SU-DHL-6 (cell line): ENCODE data around the gene EFCAB6.

Source experiments
- H2AFZ ChIP-seq: fragments of 200-600 bp; sonication (generic); 2 replicates; pipeline ENCODE4 v1.6.1; 2014; ENCODE audit warnings: low read depth, mild to moderate bottlenecking, moderate library complexity, mixed read lengths, antibody characterized with exemption, low read length; ENCODE audit not compliant: severe bottlenecking
- H3F3A ChIP-seq: fragments of 200-600 bp; shearing (Covaris generic); 2 replicates; pipeline ENCODE4 v1.6.0; 2016; ENCODE audit warnings: antibody characterized with exemption, mild to moderate bottlenecking; ENCODE audit not compliant: insufficient read depth
- H3K27ac ChIP-seq: fragments of 200-600 bp; sonication (generic); 2 replicates; pipeline ENCODE4 v1.5.1; 2016; ENCODE audit warnings: low read depth, mild to moderate bottlenecking, low read length, moderate library complexity, mixed read lengths
- H3K27me3 ChIP-seq: fragments of 200-600 bp; sonication (generic), shearing (Covaris generic); 2 replicates; pipeline ENCODE4 v1.6.0; 2014; ENCODE audit warnings: mild to moderate bottlenecking, low read length
- H3K36me3 ChIP-seq: fragments of 200-600 bp; sonication (generic); 2 replicates; pipeline ENCODE4 v1.6.1; 2014; ENCODE audit warnings: mild to moderate bottlenecking, low read length, mixed read lengths
- H3K4me2 ChIP-seq: fragments of 300-600, 200-600 bp; shearing (Covaris generic), sonication (generic); 2 replicates; pipeline ENCODE4 v1.6.0; 2014; ENCODE audit warnings: low read length, low read depth, mild to moderate bottlenecking; ENCODE audit not compliant: poor library complexity, severe bottlenecking
- H3K4me3 ChIP-seq: fragments of 200-600 bp; sonication (generic); 2 replicates; pipeline ENCODE4 v1.5.1; 2014; ENCODE audit warnings: antibody characterized with exemption, low read length, mild to moderate bottlenecking, mixed read lengths; ENCODE audit not compliant: insufficient read depth, poor library complexity, severe bottlenecking
- H3K79me2 ChIP-seq: fragments of 200-600 bp; sonication (generic); 2 replicates; pipeline ENCODE4 v1.6.1; 2014; ENCODE audit warnings: mild to moderate bottlenecking, low read length, moderate library complexity; ENCODE audit not compliant: insufficient read depth
- H3K9ac ChIP-seq: fragments of 200-600 bp; sonication (generic); 2 replicates; pipeline ENCODE4 v1.7.0; 2014; ENCODE audit warnings: mild to moderate bottlenecking, low read length
- H3K9me2 ChIP-seq: fragments of 200-600 bp; sonication (generic); replicated peaks from 2 replicates; pipeline ENCODE4 v1.6.1; 2014; ENCODE audit warnings: low read length; ENCODE audit not compliant: insufficient read depth
- H3K9me3 ChIP-seq: fragments of 200-600 bp; sonication (generic); 2 replicates; pipeline ENCODE4 v1.6.1; 2014; ENCODE audit warnings: low read length, mixed read lengths; ENCODE audit not compliant: insufficient read depth
- H4K20me1 ChIP-seq: fragments of 200-600 bp; sonication (generic); 2 replicates; pipeline ENCODE4 v1.6.1; 2014; ENCODE audit warnings: low read depth, mild to moderate bottlenecking, antibody characterized with exemption, low read length, moderate library complexity, mixed read lengths
- CTCF ChIP-seq: fragments of 200-600 bp; sonication (generic); IDR thresholded peaks from one replicate; pipeline ENCODE4 v1.5.1; 2017; ENCODE audit warnings: antibody characterized with exemption, mild to moderate bottlenecking, low read length, moderate library complexity; ENCODE audit not compliant: insufficient read depth, poor library complexity, severe bottlenecking
- EZH2phosphoT487 ChIP-seq: fragments of 200-600 bp; sonication (generic), shearing (Covaris generic); conservative IDR thresholded peaks from 2 replicates; pipeline ENCODE4 v1.6.1; 2018; ENCODE audit warnings: mild to moderate bottlenecking, antibody characterized with exemption, low read length, moderate library complexity, mixed read lengths

The EFCAB6 gene

GRCh38 chr22:43733138-43733537 is 79.0 kb downstream of the EFCAB6 start:
- Histone ChIP-seq H3K27ac (no peak overlapping the region), H4K20me1 (no peaks in the 10 kb centered on the region), H3K27me3 (no peaks in the 10 kb centered on the region), H3K9me3 (peaks cover 5% of the 10 kb centered on the region; the same call in 1 of the 2 replicates), H3K4me2 (no peak overlapping the region), H2AFZ (no peak overlapping the region), H3K79me2 (no peaks in the 10 kb centered on the region), H3K9ac (no peak overlapping the region), H3K9me2 (no peaks in the 10 kb centered on the region), H3K4me3 (no peak overlapping the region), H3F3A (no peaks in the 10 kb centered on the region), H3K36me3 (no peaks in the 10 kb centered on the region)
- TF ChIP-seq CTCF = no peak
- TF ChIP-seq EZH2phosphoT487 = no peak

- H3K4me2 ChIP-seq = no peak overlapping the region
- no peaks in the 10 kb centered on the region for H3K27me3 ChIP-seq
- H3K9me2 ChIP-seq = no peaks in the 10 kb centered on the region
- no peak overlapping the region for H3K27ac ChIP-seq
- H4K20me1 ChIP-seq = no peaks in the 10 kb centered on the region
- no peaks in the 10 kb centered on the region for H3F3A ChIP-seq
- H2AFZ ChIP-seq = no peak overlapping the region
- TF ChIP-seq CTCF (no peak), EZH2phosphoT487 (no peak)
- H3K4me3 ChIP-seq = no peak overlapping the region
- no peaks in the 10 kb centered on the region for H3K79me2 ChIP-seq
- no peaks in the 10 kb centered on the region for H3K9me3 ChIP-seq
- H3K9ac ChIP-seq = no peak overlapping the region
- no peaks in the 10 kb centered on the region for H3K36me3 ChIP-seq
Observed at GRCh38 chr22:43731988-43732387, 80.1 kb downstream of the EFCAB6 start.

- H3K27ac ChIP-seq = no peak overlapping the region
- H3K27me3 ChIP-seq = no peaks in the 10 kb centered on the region
- no peak overlapping the region for H2AFZ ChIP-seq
Observed at GRCh38 chr22:43726964-43727543, 85.1 kb downstream of the EFCAB6 start.

More at GRCh38 chr22:43726964-43727543, 85.1 kb downstream of the EFCAB6 start:
- Histone ChIP-seq H3K4me3 (no peak overlapping the region), H3K79me2 (no peaks in the 10 kb centered on the region), H3K4me2 (no peak overlapping the region), H3K9ac (no peak overlapping the region), H4K20me1 (no peaks in the 10 kb centered on the region), H3K9me2 (no peaks in the 10 kb centered on the region), H3F3A (no peaks in the 10 kb centered on the region), H3K36me3 (no peaks in the 10 kb centered on the region), H3K9me3 (no peaks in the 10 kb centered on the region)
- TF ChIP-seq CTCF (no peak), EZH2phosphoT487 (no peak)
